Effector memory CD4-positive, alpha-beta T cell (primary cell): ENCODE data around the gene PTGDS.

ENCODE experiments used
- DNase-seq, 3 donors: peaks; one replicate each; pipeline ENCODE4 v3.0.0-alpha.2; 2020
- H3K27ac ChIP-seq: 2 replicates; pipeline ENCODE4 v1.7.0; 2013; ENCODE audit warnings: mild to moderate bottlenecking, low read length, moderate library complexity; ENCODE audit not compliant: insufficient read depth, poor library complexity, severe bottlenecking
- H3K27me3 ChIP-seq: replicated peaks from 2 replicates; pipeline ENCODE4 v1.7.0; 2013; ENCODE audit warnings: mild to moderate bottlenecking, low read length; ENCODE audit not compliant: insufficient read depth, control insufficient read depth, poor library complexity, severe bottlenecking
- H3K36me3 ChIP-seq: 2 replicates; pipeline ENCODE4 v1.7.0; 2013; ENCODE audit warnings: mild to moderate bottlenecking, low read length, moderate library complexity; ENCODE audit not compliant: control insufficient read depth, insufficient read depth
- H3K4me1 ChIP-seq: 2 replicates; pipeline ENCODE4 v1.7.0; 2013; ENCODE audit warnings: low read length, mild to moderate bottlenecking; ENCODE audit not compliant: control insufficient read depth, insufficient read depth, poor library complexity, severe bottlenecking
- H3K4me3 ChIP-seq: 2 replicates; pipeline ENCODE4 v1.7.0; 2013; ENCODE audit warnings: low read length, low read depth, mild to moderate bottlenecking; ENCODE audit not compliant: insufficient read depth, poor library complexity, severe bottlenecking
- H3K9me3 ChIP-seq: 2 replicates; pipeline ENCODE4 v1.7.0; 2013; ENCODE audit warnings: mild to moderate bottlenecking, low read length, moderate library complexity; ENCODE audit not compliant: control insufficient read depth
- total RNA-seq, 3 donors: gene quantifications; one replicate each; lab custom pipeline; 2026; lab: John Stamatoyannopoulos, UW

The PTGDS gene
- 8.6 to 30.4 (median 22.5) reads per million in 3 donors for total RNA-seq

DNA sequence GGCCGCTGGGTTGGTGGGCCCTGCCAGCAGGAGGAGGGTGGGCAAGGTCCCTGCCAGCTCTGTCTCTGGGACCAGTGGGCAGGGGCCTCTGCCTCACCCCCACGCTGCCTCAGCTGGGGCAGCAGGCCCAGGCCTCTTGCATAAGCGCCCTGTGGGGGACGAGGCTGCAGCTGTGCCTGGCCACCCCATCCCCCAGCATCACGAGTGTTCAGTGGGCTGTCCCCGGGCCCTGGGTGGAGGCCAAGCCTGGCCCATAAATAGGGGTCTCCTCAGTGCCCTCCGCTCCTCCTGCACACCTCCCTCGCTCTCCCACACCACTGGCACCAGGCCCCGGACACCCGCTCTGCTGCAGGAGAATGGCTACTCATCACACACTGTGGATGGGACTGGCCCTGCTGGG lies at the start of gene PTGDS:
Gene PTGDS, plus strand, starts transcription at position 282 of the 400 bp plus-strand sequence. Its CDS starts 75 bp downstream, at position 357.
- no peak within 1 kb of the TSS for H3K27ac ChIP-seq
- peaks cover 39% of the 10 kb centered on the region for H3K4me1 ChIP-seq
- no peaks in the 10 kb centered on the region for H3K9me3 ChIP-seq
- no peaks in the 10 kb centered on the region for H3K27me3 ChIP-seq
- DNase-seq = no peak
- peak within 1 kb of the TSS; percentile 52 for H3K4me3 ChIP-seq
- H3K36me3 ChIP-seq = no peaks in the 10 kb centered on the region

DNA sequence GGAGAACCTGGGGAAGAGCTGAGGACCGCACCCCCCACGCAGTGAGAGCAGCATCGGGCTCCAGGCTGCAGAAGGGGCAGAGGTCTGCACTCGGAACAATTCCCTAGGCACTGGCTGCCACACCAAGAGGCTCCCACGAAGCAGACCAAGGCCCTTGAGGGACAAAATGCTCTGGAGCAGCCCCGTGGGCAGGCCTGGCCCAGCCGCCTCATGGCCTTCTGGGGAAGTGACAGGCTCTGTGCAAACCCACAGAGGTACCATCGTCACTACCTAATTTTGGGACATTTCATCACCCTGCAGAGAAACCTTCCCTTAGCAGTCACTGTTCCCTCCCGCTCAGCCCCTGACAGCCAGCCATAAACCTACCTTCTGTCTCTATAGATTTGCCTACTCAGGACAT lies 48.7 kb upstream of the PTGDS start:
- Histone ChIP-seq H3K36me3 (peaks cover 21% of the 10 kb centered on the region), H3K27ac (no peak overlapping the region)

DNA sequence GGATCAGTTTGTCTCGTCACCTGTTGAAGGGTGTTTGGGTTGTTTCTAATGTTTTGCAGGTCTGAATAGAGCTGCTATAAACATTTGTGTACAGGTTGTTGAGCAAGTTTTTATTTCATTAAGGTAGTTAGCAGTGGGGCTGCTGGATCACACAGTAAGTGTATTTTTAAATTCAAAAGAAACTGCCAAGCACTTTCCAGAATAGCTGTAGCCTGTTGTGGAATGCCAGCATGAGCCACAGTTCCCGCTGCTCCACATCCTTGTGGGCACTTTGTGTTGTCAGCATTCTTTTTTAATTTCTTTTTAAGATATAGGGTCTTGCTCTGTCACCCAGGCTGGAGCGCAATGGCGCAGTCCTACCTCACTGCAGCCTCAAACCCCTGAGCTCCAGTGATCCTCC lies 47.3 kb upstream of the PTGDS start:
- no peaks in the 10 kb centered on the region for H3K9me3 ChIP-seq
- no peak for DNase-seq
- no peak overlapping the region for H3K4me3 ChIP-seq
- peaks cover 13% of the 10 kb centered on the region for H3K36me3 ChIP-seq
- no peak overlapping the region for H3K27ac ChIP-seq
- H3K4me1 ChIP-seq = no peaks in the 10 kb centered on the region
- no peaks in the 10 kb centered on the region for H3K27me3 ChIP-seq

More for the DNA sequence above, 48.7 kb upstream of the PTGDS start:
- no peaks in the 10 kb centered on the region for H3K27me3 ChIP-seq
- H3K9me3 ChIP-seq = no peaks in the 10 kb centered on the region
- no peaks in the 10 kb centered on the region for H3K4me1 ChIP-seq
- H3K4me3 ChIP-seq = no peak overlapping the region
- no peak for DNase-seq

DNA sequence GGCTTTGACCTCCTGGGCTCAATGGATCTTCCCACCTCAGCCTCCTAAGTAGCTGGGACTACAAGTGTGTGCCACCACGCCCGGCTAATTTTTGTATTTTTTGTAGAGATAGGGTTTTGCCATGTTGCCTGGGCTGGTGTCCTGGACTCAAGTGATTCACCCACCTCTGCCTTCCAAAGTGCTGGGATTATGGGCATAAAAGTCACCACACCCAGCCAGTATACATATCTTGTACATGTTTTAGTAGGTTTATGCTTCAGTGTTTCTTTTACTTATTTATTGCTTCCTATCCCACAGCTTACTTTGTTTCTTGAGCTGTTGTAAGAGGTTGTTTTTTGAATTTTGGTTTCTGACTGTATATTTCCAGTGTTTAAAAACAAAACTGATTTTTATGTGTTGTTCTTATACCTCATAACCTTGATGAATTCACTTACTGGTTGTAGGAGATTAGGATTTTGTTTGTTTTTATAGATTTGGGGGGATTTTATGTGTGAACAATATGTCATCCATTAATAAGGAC lies 45.6 kb upstream of the PTGDS start:
- H3K4me1 ChIP-seq = no peaks in the 10 kb centered on the region
- no peaks in the 10 kb centered on the region for H3K36me3 ChIP-seq
- DNase-seq = no peak
- no peaks in the 10 kb centered on the region for H3K27me3 ChIP-seq
- no peaks in the 10 kb centered on the region for H3K9me3 ChIP-seq
- no peak overlapping the region for H3K27ac ChIP-seq
- H3K4me3 ChIP-seq = no peak overlapping the region

DNA sequence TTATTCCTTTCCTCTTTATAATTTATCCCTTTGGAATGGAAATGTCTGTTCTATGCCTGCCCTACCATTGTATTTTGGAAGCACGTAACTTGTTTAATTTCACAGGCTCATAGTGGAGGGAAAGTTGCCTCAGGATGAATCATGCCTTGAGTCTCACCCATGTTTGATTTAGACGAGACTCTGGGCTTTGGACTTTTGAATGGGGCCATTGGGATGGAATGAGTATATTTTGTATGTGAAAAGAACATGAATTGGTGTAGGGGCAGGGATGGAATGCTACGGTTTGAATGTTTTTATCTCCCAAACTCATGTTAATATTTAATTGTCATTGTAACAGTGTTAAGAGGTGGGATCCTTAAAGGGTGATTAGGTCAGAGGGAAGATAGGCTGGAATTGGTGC lies 43.0 kb upstream of the PTGDS start:
- no peaks in the 10 kb centered on the region for H3K27me3 ChIP-seq
- H3K27ac ChIP-seq = no peak overlapping the region
- no peaks in the 10 kb centered on the region for H3K9me3 ChIP-seq
- no peaks in the 10 kb centered on the region for H3K4me1 ChIP-seq
- no peak overlapping the region for H3K4me3 ChIP-seq
- peaks cover 3% of the 10 kb centered on the region for H3K36me3 ChIP-seq
- no peak for DNase-seq

- Histone ChIP-seq H3K27me3 (no peaks in the 10 kb centered on the region), H3K27ac (no peak overlapping the region), H3K4me3 (no peak overlapping the region), H3K4me1 (no peaks in the 10 kb centered on the region), H3K9me3 (no peaks in the 10 kb centered on the region), H3K36me3 (peaks cover 16% of the 10 kb centered on the region)
- no peak for DNase-seq
Measured at GRCh38 chr9:136935651-136936050, 41.7 kb upstream of the PTGDS start.

- Histone ChIP-seq H3K36me3 (peaks cover 27% of the 10 kb centered on the region), H3K4me1 (no peaks in the 10 kb centered on the region), H3K9me3 (no peaks in the 10 kb centered on the region), H3K27me3 (no peaks in the 10 kb centered on the region), H3K4me3 (no peak overlapping the region), H3K27ac (no peak overlapping the region)
- DNase-seq = no peak
Measured at GRCh38 chr9:136936645-136937170, 40.6 kb upstream of the PTGDS start.

GRCh38 chr9:136937186-136938001 lies 39.9 kb upstream of the PTGDS start:
- H3K4me3 ChIP-seq = no peak overlapping the region
- no peak for DNase-seq
- no peaks in the 10 kb centered on the region for H3K4me1 ChIP-seq
- H3K36me3 ChIP-seq = peaks cover 34% of the 10 kb centered on the region
- no peaks in the 10 kb centered on the region for H3K27me3 ChIP-seq
- no peaks in the 10 kb centered on the region for H3K9me3 ChIP-seq
- no peak overlapping the region for H3K27ac ChIP-seq

- Histone ChIP-seq H3K36me3 (peaks cover 37% of the 10 kb centered on the region), H3K4me3 (no peak overlapping the region), H3K27me3 (no peaks in the 10 kb centered on the region), H3K9me3 (no peaks in the 10 kb centered on the region), H3K4me1 (peaks cover 11% of the 10 kb centered on the region), H3K27ac (no peak overlapping the region)
- no peak for DNase-seq
Measured at GRCh38 chr9:136939431-136939995, 37.8 kb upstream of the PTGDS start.

GRCh38 chr9:136939996-136940525 lies 37.2 kb upstream of the PTGDS start:
- Histone ChIP-seq H3K27ac (no peak overlapping the region), H3K27me3 (no peaks in the 10 kb centered on the region), H3K4me1 (peaks cover 15% of the 10 kb centered on the region), H3K4me3 (no peak overlapping the region), H3K36me3 (peaks cover 37% of the 10 kb centered on the region), H3K9me3 (no peaks in the 10 kb centered on the region)
- no peak for DNase-seq
